CD4-positive, alpha-beta memory T cell (primary cell): Measurements from ENCODE around the gene FBXL19. TPM values are rescaled to one million over a fixed set of nuclear protein-coding genes. Genes with fewer than 3 reads are reported as not detected.

Experiments
- CTCF ChIA-PET: fragments of 350-600 bp; sonication (Branson Sonifier 250); formaldehyde crosslinking; loops from one replicate; lab custom pipeline; 2021; ENCODE audit warnings: inconsistent platforms; ENCODE audit not compliant: partially characterized antibody; lab: Charles Lee
- POLR2A ChIA-PET: fragments of 350-600 bp; sonication (Branson Sonifier 250); formaldehyde crosslinking; loops from one replicate; lab custom pipeline; 2021; ENCODE audit not compliant: partially characterized antibody; lab: Charles Lee
- DNase-seq, 5 donors: peaks; one replicate each; pipeline versions ENCODE4 v3.0.0 to v3.0.0-alpha.2; 2020 to 2022; ENCODE audit warnings: mixed read lengths in 1 of 5
- H3K27ac ChIP-seq: one replicate; pipeline ENCODE4 v1.7.0; 2013; ENCODE audit warnings: low read depth, low read length
- H3K27me3 ChIP-seq: 2 replicates; pipeline ENCODE4 v1.7.0; 2013; ENCODE audit warnings: mild to moderate bottlenecking, low read length, moderate library complexity; ENCODE audit not compliant: insufficient read depth
- H3K36me3 ChIP-seq: 2 replicates; pipeline ENCODE4 v1.7.0; 2013; ENCODE audit warnings: mild to moderate bottlenecking, low read length, moderate library complexity; ENCODE audit not compliant: insufficient read depth
- H3K4me1 ChIP-seq: 2 replicates; pipeline ENCODE4 v1.7.0; 2013; ENCODE audit warnings: mild to moderate bottlenecking, low read length, moderate library complexity; ENCODE audit not compliant: insufficient read depth
- H3K4me3 ChIP-seq, 2 donors: one replicate each; pipeline ENCODE4 v1.7.0; 2013; ENCODE audit warnings: low read length in 2 of 2, mild to moderate bottlenecking in 1 of 2
- H3K9me3 ChIP-seq, 2 donors: one replicate each; pipeline ENCODE4 v1.7.0; 2013; ENCODE audit warnings: low read length in 2 of 2, control low read depth in 1 of 2; ENCODE audit not compliant: control insufficient read depth in 1 of 2
- H3K27ac Mint-ChIP-seq, 7 donors: one replicate each; pipeline ENCODE4 v1.8.0; 2020 to 2021; ENCODE audit warnings: mixed read lengths in 7 of 7, mild to moderate bottlenecking in 6 of 7, inconsistent platforms in 3 of 7, moderate library complexity in 3 of 7
- H3K27me3 Mint-ChIP-seq, 2 donors: one replicate each; pipeline ENCODE4 v1.8.0; 2020 to 2021; ENCODE audit warnings: mixed read lengths in 2 of 2
- H3K36me3 Mint-ChIP-seq, 2 donors: one replicate each; pipeline ENCODE4 v1.8.0; 2020 to 2021; ENCODE audit warnings: mixed read lengths in 2 of 2, inconsistent platforms in 1 of 2, mild to moderate bottlenecking in 1 of 2
- H3K4me1 Mint-ChIP-seq, 4 donors: one replicate each; pipeline ENCODE4 v1.8.0; 2020 to 2021; ENCODE audit warnings: mixed read lengths in 4 of 4, mild to moderate bottlenecking in 1 of 4
- H3K4me3 Mint-ChIP-seq, 8 donors: one replicate each; pipeline ENCODE4 v1.8.0; 2020 to 2021; ENCODE audit warnings: mixed read lengths in 8 of 8, mild to moderate bottlenecking in 7 of 8, moderate library complexity in 6 of 8, inconsistent platforms in 3 of 8
- H3K9me3 Mint-ChIP-seq, 8 donors: one replicate each; pipeline ENCODE4 v1.8.0; 2020 to 2021; ENCODE audit warnings: mixed read lengths in 8 of 8, mild to moderate bottlenecking in 5 of 8, inconsistent platforms in 3 of 8, moderate library complexity in 1 of 8
- intact Hi-C: fragments of 100-400 bp; cut with micrococcal nuclease; formaldehyde crosslinking; loops from one replicate; pipeline ENCODE4 v1.15.1; 2023
- polyA plus RNA-seq, 2 donors: library from polyadenylated mRNA; unstranded; fragments of 300-500 nt; fragmentation: Illumina TruSeq; gene quantifications; one replicate each; pipeline ENCODE4 v1.2.3, GENCODE V29; 2021
- total RNA-seq, 2 experiments: library from RNA; stranded (reverse); gene quantifications; one replicate each; pipeline ENCODE4 v1.2.3, GENCODE V29; 2021

Gene FBXL19
- total and polyA plus RNA-seq, 4 experiments from 2014 or later = 0.16 to 15.8 (median 15.6) TPM; not detected in 1

- peaks cover 0 to 2% (median 0%) of the 10 kb centered on the region in 8 donors for H3K9me3 Mint-ChIP-seq
- Histone ChIP-seq H3K36me3 (no peaks in the 10 kb centered on the region), H3K27ac (no peak overlapping the region), H3K4me3 (no peak overlapping the region), H3K9me3 (no peaks in the 10 kb centered on the region), H3K4me1 (peaks cover 12% of the 10 kb centered on the region), H3K27me3 (no peaks in the 10 kb centered on the region)
- H3K4me3 Mint-ChIP-seq = peak overlapping the region; percentile 61 to 76 (median 74)
- intact Hi-C loops = no loop called here
- no peak for DNase-seq
- H3K27ac Mint-ChIP-seq = peak overlapping the region; percentile 27 to 80 (median 70)
- ChIA-PET CTCF (interaction anchor here (1.3 kb wide), 1 partner anchor 81 kb away, joined by 4 read pairs; no protein-coding TSS in a partner anchor), POLR2A (interaction anchor here (1.0 to 2.6 kb wide), 5 partner anchors 17 to 226 kb away, joined by 3 to 10 read pairs (median 8); partner anchors contain the start of genes KAT8 and SRCAP)
- H3K36me3 Mint-ChIP-seq = peaks cover 0 to 15% of the 10 kb centered on the region in 2 donors
- peaks cover 7 to 33% (median 17%) of the 10 kb centered on the region in 4 donors for H3K4me1 Mint-ChIP-seq
- H3K27me3 Mint-ChIP-seq = no peaks in the 10 kb centered on the region
Measured at GRCh38 chr16:30924913-30925631, 1.7 kb downstream of the FBXL19 start.

DNA sequence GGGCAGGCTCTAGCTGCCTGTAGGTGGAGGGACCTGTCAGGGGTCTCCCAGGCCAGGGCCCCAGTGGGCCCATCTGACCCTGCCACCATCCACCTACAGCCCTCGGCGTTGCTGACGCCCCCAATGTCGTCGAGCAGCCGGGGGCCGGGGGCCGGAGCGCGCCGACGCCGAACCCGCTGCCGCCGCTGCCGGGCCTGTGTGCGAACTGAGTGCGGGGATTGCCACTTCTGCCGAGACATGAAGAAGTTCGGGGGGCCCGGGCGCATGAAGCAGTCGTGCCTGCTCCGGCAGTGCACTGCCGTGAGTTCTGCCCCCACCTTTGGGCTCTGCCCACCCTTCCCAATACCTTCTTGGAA is 2.2 kb downstream of the FBXL19 start:
- H3K4me3 ChIP-seq = no peak overlapping the region
- Mint-ChIP-seq H3K27me3 (no peaks in the 10 kb centered on the region), H3K36me3 (peaks cover 0 to 15% of the 10 kb centered on the region in 2 donors), H3K4me3 (peak overlapping the region in 3 of 8 donors; percentile 39 to 76 (median 56)), H3K4me1 (peaks cover 7 to 33% (median 17%) of the 10 kb centered on the region in 4 donors), H3K27ac (peak overlapping the region in 2 of 7 donors; percentile 70 to 72), H3K9me3 (peaks cover 0 to 2% (median 0%) of the 10 kb centered on the region in 8 donors)
- intact Hi-C loops = no loop called here
- DNase-seq = no peak
- H3K36me3 ChIP-seq = peaks cover 2% of the 10 kb centered on the region
- H3K27ac ChIP-seq = no peak overlapping the region
- H3K4me1 ChIP-seq = peaks cover 12% of the 10 kb centered on the region
- ChIA-PET POLR2A (interaction anchor here (1.0 to 2.6 kb wide), 2 partner anchors 50 to 227 kb away, joined by 3 to 10 read pairs; partner anchors contain the start of gene SRCAP), CTCF (interaction anchor here (1.8 kb wide), 1 partner anchor 16 kb away, joined by 9 read pairs; no protein-coding TSS in a partner anchor)
- H3K9me3 ChIP-seq = no peaks in the 10 kb centered on the region
- no peaks in the 10 kb centered on the region for H3K27me3 ChIP-seq

GRCh38 chr16:30925995-30926811 is 2.8 kb downstream of the FBXL19 start:
- Histone ChIP-seq H3K4me1 (peaks cover 12% of the 10 kb centered on the region), H3K36me3 (peaks cover 6% of the 10 kb centered on the region), H3K9me3 (no peaks in the 10 kb centered on the region), H3K27me3 (no peaks in the 10 kb centered on the region), H3K4me3 (no peak overlapping the region), H3K27ac (no peak overlapping the region)
- intact Hi-C loops = no loop called here
- ChIA-PET CTCF (interaction anchor here (1.8 kb wide), 1 partner anchor 15 kb away, joined by 9 read pairs; no protein-coding TSS in a partner anchor), POLR2A (interaction anchor here (1.3 to 3.2 kb wide), 3 partner anchors 24 to 533 kb away, joined by 4 to 10 read pairs (median 7); partner anchors contain the start of gene ARMC5)
- H3K4me3 Mint-ChIP-seq = peak overlapping the region in 4 of 8 donors; percentile 39 to 76 (median 58)
- H3K27me3 Mint-ChIP-seq = no peaks in the 10 kb centered on the region
- H3K27ac Mint-ChIP-seq = peak overlapping the region in 3 of 7 donors; percentile 23 to 72 (median 70)
- H3K4me1 Mint-ChIP-seq = peaks cover 7 to 33% (median 15%) of the 10 kb centered on the region in 4 donors
- peaks cover 5 to 18% of the 10 kb centered on the region in 2 donors for H3K36me3 Mint-ChIP-seq
- no peak for DNase-seq
- H3K9me3 Mint-ChIP-seq = peaks cover 0 to 2% (median 0%) of the 10 kb centered on the region in 8 donors

DNA sequence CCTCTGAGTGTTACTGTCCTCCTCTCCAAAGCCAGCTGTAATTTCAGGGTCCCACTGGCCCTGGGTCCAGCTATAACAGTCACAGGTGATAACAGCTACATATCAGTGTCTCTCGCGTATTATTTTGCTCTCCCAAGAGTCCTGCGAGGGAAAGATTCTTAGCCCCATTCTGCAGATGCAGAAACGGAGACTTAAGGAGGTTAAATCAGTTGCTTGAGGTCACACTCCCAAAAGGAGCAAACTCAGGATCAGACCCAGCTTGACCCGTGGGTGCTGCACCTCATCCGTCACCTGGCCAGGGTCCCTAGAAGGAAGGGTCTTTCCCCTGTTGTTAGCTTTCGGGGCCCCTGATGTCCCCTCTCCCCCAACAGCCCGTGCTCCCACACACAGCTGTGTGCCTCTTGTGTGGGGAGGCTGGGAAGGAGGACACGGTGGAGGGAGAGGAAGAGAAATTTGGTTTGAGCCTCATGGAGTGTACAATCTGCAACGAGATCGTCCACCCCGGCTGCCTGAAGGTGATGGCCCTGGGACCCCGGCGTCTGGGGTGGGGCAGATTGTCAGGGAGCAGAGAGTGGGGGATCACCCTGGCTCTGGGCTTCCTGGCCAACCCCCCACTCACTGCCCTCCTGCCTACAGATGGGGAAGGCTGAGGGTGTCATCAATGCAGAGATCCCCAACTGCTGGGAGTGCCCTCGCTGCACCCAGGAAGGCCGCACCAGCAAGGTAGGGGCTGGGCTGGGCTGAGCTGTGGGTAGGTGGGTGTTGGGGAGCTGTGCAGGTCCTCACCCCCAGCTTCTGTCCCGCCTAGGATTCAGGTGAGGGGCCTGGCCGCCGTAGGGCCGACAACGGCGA is 3.8 kb downstream of the FBXL19 start:
- H3K9me3 Mint-ChIP-seq = peaks cover 0 to 2% (median 0%) of the 10 kb centered on the region in 8 donors
- Histone ChIP-seq H3K27ac (no peak overlapping the region), H3K27me3 (no peaks in the 10 kb centered on the region), H3K4me3 (no peak overlapping the region), H3K36me3 (peaks cover 9% of the 10 kb centered on the region), H3K4me1 (peaks cover 9% of the 10 kb centered on the region), H3K9me3 (no peaks in the 10 kb centered on the region)
- DNase-seq = no peak
- intact Hi-C loops = no loop called here
- ChIA-PET CTCF (interaction anchor here (0.8 to 1.8 kb wide), 3 partner anchors 9 to 27 kb away, joined by 3 to 9 read pairs (median 3); no protein-coding TSS in a partner anchor), POLR2A (interaction anchor here (1.3 to 3.2 kb wide), 2 partner anchors 23 to 532 kb away, joined by 4 to 7 read pairs; partner anchors contain the start of gene ARMC5)
- peaks cover 7 to 26% (median 13%) of the 10 kb centered on the region in 4 donors for H3K4me1 Mint-ChIP-seq
- peak overlapping the region in 2 of 8 donors; percentile 21 to 54 for H3K4me3 Mint-ChIP-seq
- peak overlapping the region in 2 of 7 donors; percentile 26 to 72 for H3K27ac Mint-ChIP-seq
- H3K27me3 Mint-ChIP-seq = no peaks in the 10 kb centered on the region
- H3K36me3 Mint-ChIP-seq = peaks cover 6 to 22% of the 10 kb centered on the region in 2 donors

DNA sequence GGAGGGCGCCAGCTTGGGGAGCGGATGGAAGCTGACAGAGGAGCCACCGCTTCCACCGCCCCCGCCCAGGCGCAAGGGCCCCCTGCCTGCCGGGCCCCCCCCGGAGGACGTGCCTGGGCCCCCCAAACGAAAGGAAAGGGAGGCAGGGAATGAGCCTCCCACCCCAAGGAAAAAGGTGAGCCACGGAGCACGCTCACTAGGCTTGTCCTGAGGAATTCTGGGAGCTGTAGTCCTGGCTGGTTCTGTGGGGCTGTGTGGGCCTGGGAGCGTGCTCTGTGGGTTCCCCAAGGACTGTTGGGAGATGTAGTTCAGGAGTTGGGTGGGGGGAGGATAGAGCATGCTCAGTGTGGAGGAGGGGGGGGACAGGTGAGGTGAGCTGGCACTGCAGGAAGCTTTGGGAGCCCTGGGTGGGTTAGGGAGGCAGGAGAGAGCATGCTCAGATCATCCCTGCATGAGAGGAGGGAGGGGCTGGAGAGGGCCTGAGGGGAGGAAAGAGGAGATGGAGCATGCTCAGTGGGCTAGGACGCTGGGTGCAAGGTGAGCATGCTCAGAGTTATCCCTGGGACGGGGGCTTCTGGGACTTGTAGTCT is 4.5 kb downstream of the FBXL19 start:
- Histone ChIP-seq H3K4me1 (peaks cover 9% of the 10 kb centered on the region), H3K27ac (no peak overlapping the region), H3K27me3 (no peaks in the 10 kb centered on the region), H3K36me3 (peaks cover 13% of the 10 kb centered on the region), H3K9me3 (no peaks in the 10 kb centered on the region), H3K4me3 (no peak overlapping the region)
- Mint-ChIP-seq H3K36me3 (peaks cover 11 to 23% of the 10 kb centered on the region in 2 donors), H3K4me1 (peaks cover 5 to 19% (median 12%) of the 10 kb centered on the region in 4 donors), H3K4me3 (no peak overlapping the region), H3K9me3 (peaks cover 0 to 2% (median 0%) of the 10 kb centered on the region in 8 donors), H3K27ac (peak overlapping the region in 1 of 7 donors; percentile 22), H3K27me3 (no peaks in the 10 kb centered on the region)
- peak in 3 of 5 donors; percentile 23 to 35 (median 31) for DNase-seq
- ChIA-PET CTCF (interaction anchor here (0.7 to 1.6 kb wide), 3 partner anchors 9 to 26 kb away, joined by 3 read pairs; no protein-coding TSS in a partner anchor), POLR2A (interaction anchor here (0.7 to 3.2 kb wide), 3 partner anchors 26 to 531 kb away, joined by 3 to 7 read pairs (median 3); partner anchors contain the start of genes ARMC5 and FBRS)
- intact Hi-C loops = no loop called here

- H3K4me3 Mint-ChIP-seq = no peak overlapping the region
- peaks cover 13% of the 10 kb centered on the region for H3K36me3 ChIP-seq
- peaks cover 9% of the 10 kb centered on the region for H3K4me1 ChIP-seq
- H3K4me3 ChIP-seq = no peak overlapping the region
- intact Hi-C loops = no loop called here
- CTCF ChIA-PET = interaction anchor here (0.7 to 1.6 kb wide), 3 partner anchors 8 to 26 kb away, joined by 3 read pairs; no protein-coding TSS in a partner anchor
- no peaks in the 10 kb centered on the region for H3K27me3 Mint-ChIP-seq
- no peaks in the 10 kb centered on the region for H3K27me3 ChIP-seq
- peaks cover 11 to 19% of the 10 kb centered on the region in 2 donors for H3K36me3 Mint-ChIP-seq
- no peaks in the 10 kb centered on the region for H3K9me3 ChIP-seq
- H3K27ac ChIP-seq = no peak overlapping the region
- peaks cover 5 to 14% (median 11%) of the 10 kb centered on the region in 4 donors for H3K4me1 Mint-ChIP-seq
- POLR2A ChIA-PET = interaction anchor here (0.7 to 3.2 kb wide), 3 partner anchors 26 to 531 kb away, joined by 3 to 7 read pairs (median 3); partner anchors contain the start of genes ARMC5 and FBRS
- no peak overlapping the region for H3K27ac Mint-ChIP-seq
- DNase-seq = no peak
- H3K9me3 Mint-ChIP-seq = no peaks in the 10 kb centered on the region
Measured at GRCh38 chr16:30928390-30928789, 5.0 kb downstream of the FBXL19 start.
